Measurements from ENCODE around the gene WDR5. TPM values are rescaled to one million over a fixed set of nuclear protein-coding genes. Genes with fewer than 3 reads are reported as not detected.

Gene WDR5
- total and polyA plus RNA-seq, 9 of the 15 experiments (the other 6 are each of a cell fraction or from before 2014, with no cell fraction given), result 3.0 to 56.8 (median 38.6) TPM

- TF ChIP-seq MYNN (IDR thresholded peaks at IDR 0.05) (no peak), MYNN (CRISPR knock-in tag; IDR thresholded peaks at IDR 0.05) (no peak)
Measured at GRCh38 chr9:134155812-134156377, 20.0 kb downstream of the WDR5 start (continued).

DNA sequence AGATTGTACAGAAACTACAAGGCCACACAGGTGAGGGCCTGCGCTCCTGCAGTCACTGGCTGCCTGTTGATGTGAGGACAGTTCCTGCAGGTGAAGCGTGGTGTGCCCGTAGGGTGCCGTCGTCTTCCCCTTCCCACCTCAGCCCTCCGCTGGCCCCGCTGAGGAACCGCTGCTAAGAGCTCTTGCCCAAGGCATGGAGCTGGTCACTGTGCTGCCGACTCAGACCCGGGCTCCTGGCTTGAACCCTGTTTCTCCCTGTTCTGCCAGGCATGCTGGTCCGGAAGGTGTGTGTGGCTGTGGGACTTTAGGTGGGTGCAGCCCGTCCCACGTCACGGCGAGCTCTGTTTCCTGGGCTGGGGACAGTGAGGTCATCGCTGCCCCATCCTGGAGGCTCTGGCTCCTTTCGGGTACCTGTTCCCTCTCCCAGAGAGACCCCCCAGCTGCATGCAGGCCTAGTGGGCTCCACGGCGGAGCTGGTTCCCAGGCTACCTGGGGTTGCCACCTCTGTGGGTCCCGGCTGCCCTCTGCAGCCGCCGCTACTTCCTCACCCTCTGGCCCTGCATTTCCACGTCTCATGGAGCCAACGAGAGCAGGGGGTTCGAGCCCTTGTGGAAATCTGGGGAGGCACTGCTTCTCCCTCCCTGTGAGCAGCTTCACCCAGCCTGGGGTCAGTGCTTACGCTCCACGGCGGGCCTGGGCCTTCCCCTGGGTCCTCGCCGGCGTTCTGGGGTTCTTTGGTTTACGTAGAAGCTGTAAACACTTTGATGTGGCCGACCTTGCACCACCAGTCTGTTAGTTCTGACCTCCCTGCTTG is 20.9 kb downstream of the WDR5 start:
- no TSS peak for BruUV-seq (replicated peaks)
- H3K9me1 ChIP-seq (ENCODE audit: control insufficient read depth, insufficient read depth, low read length), result no peaks in the 10 kb centered on the region
- H3K4me1 ChIP-seq (replicated peaks in 1 of 2; ENCODE audit: control insufficient read depth in 2 of 2, insufficient read depth in 2 of 2, low read length in 2 of 2), result peaks cover 0 to 10% of the 10 kb centered on the region in 2 experiments; a peak in 1 of 5 replicates
- no peaks in the 10 kb centered on the region for H3K79me2 ChIP-seq (ENCODE audit: control insufficient read depth, insufficient read depth, low read length)
- peaks cover 81% of the 10 kb centered on the region for H3K36me3 ChIP-seq (ENCODE audit: control insufficient read depth, insufficient read depth, low read length)
- no peaks in the 10 kb centered on the region for H3K9me3 ChIP-seq (replicated peaks; ENCODE audit: control insufficient read depth, insufficient read depth, low read depth, low read length)
- H3K9ac ChIP-seq (ENCODE audit: insufficient read depth in 1 of 2, low read depth in 2 of 2, low read length in 2 of 2), result no peak overlapping the region
- POLR2A ChIA-PET, result interaction anchor here (0.6 to 0.7 kb wide), 2 partner anchors 579 to 1037 kb away, joined by 3 read pairs; no protein-coding TSS in a partner anchor
- H2AFZ ChIP-seq (ENCODE audit: low read depth, low read length), result no peak overlapping the region
- in situ Hi-C loops (cut with MboI) (no loop called here), intact Hi-C loops (cut with micrococcal nuclease) (no loop called here)
- H3K4me3 ChIP-seq, result no peak overlapping the region
- H3K27ac ChIP-seq (ENCODE audit: extremely low read depth, low read depth, low read length), result no peak overlapping the region
- FAIRE-seq, result no peak
- no peak for ATAC-seq
- H3K4me2 ChIP-seq (ENCODE audit: insufficient read depth, low read length), result no peak overlapping the region
- TF ChIP-seq ZBTB40 (IDR thresholded peaks at IDR 0.05) (no peak), ZBTB40 (CRISPR knock-in tag; IDR thresholded peaks at IDR 0.05) (no peak), RBFOX2 (IDR thresholded peaks at IDR 0.05; ENCODE audit: low read depth, low read length) (peak; percentile 31; the same call in 1 of the 2 replicates)
- H3K27me3 ChIP-seq (ENCODE audit: control insufficient read depth in 2 of 2, insufficient read depth in 2 of 2, low read length in 2 of 2), result no peaks in the 10 kb centered on the region
- DNase-seq (ENCODE audit: extremely low read depth in 1 of 4, low spot score in 3 of 4), result no peak
- WGBS (ENCODE audit: insufficient coverage, low coverage, missing lambda C conversion rate), result 96% methylated on average over 22 of the region's 33 CpGs
- CTCF ChIA-PET (ENCODE audit: low intra/inter-chr PET ratio), result no interaction called here
- no peaks in the 10 kb centered on the region for H4K20me1 ChIP-seq (replicated peaks; ENCODE audit: control insufficient read depth, insufficient read depth, low read length)

Data from K562 (cell line).